Measurements from ENCODE around the gene ZNF561.

ZNF561 gene

GRCh38 chr19:9570255-9570654, 50.8 kb downstream of the ZNF561 start:
- DNase-seq, result no peak

GRCh38 chr19:9566729-9567128, 54.3 kb downstream of the ZNF561 start:
- no peak for DNase-seq

- no peak for DNase-seq
Observed at GRCh38 chr19:9565900-9566705, 54.9 kb downstream of the ZNF561 start.

Data from left hindlimb (tissue), 1 donor.